GM19455 (cell line): Measurements from ENCODE around the gene ZCCHC7.
A peak's percentile ranks its signal among the peaks of the same experiment; 100 is the strongest.
"Not testable (repeated sequence)": the region's sequence is repeated elsewhere in the genome, so short reads cannot be mapped to it uniquely, and the experiment has no call there.

Experiments
- ATAC-seq: cut with Tn5 transposase; IDR thresholded peaks from one replicate; pipeline ENCODE4 v1.9.1; 2021; ENCODE audit not compliant: unreplicated experiment

The ZCCHC7 gene

DNA sequence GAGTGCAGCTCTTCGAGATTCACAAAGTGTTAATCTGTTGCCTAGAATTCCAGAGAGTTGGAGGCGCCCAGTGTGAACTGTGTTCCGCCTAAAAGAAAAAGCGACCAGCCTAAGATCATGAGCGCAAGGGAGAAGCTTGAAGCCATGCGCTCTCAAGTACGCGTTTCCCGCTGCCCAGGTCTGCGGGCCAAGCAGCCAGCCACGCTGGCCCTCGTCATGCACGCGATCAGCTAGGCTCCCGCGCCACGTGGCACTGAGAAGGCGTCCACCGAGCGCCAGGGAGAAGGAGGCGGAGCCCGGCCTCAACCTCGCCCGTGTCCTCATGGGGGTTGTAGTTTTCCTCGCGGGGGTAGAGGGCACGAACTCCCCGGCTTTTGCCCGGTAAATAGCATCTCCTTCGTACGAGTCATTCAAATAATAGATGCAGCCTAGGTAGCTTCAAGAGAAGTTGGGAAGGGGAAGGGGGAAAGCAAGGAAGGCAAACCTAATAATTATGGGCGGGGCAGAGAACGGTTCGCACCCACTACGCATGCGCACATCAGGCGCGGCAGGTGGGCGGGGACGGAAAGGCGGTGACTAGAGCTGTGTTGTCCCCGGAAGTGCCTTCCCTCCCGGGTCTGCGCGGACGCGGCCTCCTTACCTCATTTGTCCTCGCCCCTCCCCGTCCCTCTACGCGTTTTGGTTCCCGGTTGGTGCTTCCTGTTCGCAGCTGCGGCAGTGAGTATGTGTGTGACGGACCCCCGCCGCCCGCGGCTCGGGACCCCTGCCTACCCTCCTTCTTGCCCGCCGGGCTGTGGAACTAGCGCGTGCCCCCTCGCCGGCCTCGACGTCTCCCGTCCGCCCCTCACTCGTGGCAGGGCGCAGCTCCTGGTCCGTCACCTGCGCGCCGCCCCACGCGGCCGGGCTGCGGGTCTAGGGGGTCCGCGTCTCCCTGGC lies at the start of gene ZCCHC7:
TSS of gene ZCCHC7 (plus strand) at position 668 of the 936 bp plus-strand sequence.
- peak; percentile 96 for ATAC-seq

DNA sequence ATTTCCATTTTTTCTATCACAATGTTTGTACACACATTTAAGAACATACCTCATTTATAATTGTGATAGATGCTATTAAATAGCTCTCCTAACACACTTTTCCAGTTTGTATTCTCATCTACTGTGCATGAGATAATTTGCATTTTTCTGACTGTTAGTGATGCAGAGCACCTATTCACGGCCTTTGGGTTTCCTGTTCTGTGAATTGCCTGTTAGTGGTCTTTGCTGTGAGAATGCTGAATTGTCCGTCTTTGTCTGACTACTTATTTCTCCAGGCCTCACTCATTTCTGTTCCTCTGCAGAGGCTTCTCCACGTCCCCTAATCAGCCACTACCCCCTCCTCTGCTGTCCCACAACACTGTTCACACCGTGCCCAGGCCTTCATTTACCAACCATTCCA lies 45.6 kb upstream of the ZCCHC7 start:
- peak; percentile 41 for ATAC-seq

DNA sequence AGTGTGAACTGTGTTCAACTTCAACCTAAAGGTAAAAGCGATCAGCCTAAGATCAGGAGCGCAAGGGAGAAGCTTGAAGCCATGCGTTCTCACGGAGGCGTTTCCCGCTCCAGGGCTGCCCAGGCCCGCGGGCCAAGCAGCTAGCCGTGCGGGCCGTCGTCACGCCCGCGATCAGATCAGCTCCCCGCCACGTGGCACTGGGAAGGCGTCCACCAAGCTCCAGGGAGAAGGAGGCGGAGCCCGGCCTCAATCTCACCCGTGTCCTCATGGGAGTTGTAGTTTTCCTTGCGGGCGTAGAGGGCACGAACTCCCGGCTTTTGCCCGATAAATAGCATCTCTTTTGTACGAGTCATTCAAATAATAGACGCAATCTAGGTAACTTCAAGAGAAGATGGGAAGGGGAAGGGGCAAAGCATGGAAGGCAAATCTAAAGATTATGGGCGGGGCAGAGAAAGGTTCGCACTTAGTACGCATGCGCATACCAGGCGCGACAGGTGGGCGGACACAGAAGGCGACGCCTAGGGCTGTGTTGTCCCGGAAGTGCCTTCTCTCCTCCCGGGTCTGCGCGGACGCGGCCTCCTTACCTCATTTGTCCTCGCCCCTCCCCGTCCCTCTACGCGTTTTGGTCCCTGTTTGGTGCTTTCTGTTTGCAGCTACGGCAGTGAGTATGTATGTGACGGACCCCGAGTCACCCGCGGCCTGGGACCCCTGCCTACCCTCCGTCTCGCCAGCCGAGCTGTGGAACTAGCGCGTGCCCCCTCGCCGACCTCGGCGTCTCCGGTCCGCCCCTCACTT lies 40.8 kb upstream of the ZCCHC7 start:
- peak; percentile 83 for ATAC-seq

DNA sequence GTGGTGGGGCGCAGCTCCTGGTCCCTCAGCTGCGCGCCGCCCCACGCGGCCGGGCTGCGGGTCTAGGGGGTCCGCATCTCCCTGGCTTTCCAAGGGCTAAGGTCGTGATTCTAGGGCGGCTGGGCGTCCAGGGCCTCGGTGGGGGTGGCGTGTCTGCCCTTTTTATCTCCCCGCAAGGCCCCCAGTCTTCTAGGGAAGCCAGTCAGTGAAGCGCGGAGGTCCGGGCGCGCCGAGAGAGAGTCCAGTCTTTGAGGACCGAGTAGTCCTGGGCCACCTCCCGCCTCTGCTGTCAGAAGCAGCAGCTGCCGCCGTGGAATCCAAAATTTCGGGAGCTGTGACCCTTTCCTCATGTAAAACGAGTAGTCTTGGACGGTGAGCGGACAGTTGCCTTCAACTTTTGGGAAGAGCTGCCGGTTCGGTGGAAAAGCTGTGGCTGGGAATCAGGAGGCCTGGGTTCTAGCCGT lies 40.2 kb upstream of the ZCCHC7 start:
- peak; percentile 15 for ATAC-seq

DNA sequence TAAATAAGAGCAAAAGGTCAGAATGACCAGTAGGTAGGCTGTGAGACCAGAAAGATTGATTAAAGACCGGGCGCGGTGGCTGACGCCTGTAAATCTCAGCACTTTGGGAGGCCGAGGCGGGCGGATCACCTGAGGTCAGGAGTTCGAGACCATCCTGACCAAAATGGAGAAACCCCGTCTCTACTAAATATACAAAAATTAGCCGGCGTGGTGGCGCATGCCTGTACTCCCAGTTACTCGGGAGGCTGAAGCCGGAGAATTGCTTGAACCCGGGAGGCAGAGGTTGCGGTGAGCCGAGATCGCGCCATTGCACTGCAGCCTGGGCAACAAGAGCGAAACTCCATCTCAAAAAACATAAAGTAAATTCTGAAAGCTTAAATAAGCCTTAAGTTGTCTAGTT lies 38.9 kb upstream of the ZCCHC7 start:
- ATAC-seq = not testable (repeated sequence)

DNA sequence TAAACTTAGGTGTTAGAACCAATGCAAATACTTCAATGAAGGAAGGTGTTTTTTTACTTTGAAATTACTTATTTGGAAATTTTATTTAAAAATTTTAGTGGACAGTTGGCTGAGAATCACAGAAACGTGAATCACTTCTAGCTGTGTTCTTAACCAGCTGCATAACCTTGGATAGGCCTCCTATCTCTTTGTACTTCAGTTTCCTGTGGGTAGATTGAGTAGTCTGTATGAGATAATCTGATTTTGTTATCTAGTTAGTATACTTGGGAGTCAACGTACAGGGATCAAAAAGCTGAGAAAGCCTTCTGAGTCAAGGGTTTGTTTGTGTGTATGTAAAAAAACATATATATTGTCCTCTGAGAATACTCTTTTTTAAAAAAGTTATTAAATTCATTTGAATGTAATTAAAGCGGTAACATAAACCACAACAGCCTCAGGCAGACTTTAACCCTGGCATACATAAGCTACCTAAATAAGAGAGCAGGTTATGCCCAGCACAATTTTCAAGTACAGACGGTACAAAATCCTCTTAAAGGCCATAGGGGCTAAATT lies 38.1 kb upstream of the ZCCHC7 start:
- no peak for ATAC-seq

DNA sequence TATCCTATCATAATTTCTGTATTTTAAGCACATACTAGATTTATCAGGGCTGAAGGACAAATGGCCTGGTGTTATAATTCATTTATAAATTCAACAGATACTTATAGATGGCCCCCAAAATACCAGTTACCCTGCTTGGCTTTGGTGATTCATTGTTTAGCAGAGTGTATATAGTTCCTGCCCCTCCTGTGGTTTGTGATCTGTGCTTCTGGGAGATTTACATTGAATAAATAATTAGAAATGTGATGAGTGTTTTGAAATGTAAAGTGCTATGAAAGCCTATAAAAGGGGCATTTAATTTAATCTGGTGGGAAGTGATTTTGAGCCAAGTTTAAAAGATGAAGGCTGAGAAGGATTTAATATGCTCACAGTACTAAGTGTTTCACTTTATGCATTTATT lies 36.7 kb upstream of the ZCCHC7 start:
- ATAC-seq = no peak

DNA sequence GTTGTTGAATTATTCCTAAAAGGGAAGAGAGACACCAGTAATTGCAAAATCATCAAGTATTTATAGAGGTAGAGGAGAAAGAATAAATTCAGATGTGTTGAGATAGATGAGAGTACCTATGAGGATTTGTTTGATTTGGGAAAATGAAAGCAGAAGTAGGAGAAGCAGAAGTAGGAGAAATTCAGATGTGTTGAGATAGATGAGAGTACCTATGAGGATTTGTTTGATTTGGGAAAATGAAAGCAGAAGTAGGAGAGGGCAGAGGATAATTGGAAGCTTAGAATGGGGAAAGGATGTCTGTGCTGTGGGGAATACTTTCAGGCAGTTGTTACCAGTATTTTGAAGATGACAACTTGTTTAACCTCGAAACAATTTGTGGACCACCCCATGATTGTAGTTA lies 35.1 kb upstream of the ZCCHC7 start:
- no peak for ATAC-seq

DNA sequence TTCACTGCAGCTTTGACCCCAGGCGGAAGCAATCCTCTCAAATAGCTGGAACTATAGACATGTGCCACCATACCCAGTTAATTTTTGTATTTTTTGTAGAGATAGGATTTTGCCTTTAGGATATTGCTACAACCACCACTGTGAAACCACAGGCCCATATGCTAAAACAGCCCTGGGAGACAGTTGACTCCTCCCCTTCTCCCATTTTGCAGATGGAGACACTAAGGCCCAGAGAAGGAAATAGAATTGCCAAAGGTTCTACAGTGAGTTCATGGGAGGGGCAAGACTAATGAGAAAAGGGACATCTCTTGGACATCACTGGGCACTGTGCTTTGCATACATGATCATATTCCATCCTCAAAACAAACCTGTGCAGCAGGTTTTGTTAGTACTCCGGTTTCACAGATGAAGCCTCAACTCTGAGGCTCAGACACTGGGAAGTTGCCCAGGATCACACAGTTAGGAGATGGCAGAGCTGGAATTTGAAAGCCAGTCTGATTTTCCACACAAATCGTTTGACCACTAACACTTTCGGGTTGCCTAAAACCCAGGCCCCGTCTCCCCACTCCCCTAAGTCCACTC lies 27.6 kb upstream of the ZCCHC7 start:
- ATAC-seq = not testable (repeated sequence)

DNA sequence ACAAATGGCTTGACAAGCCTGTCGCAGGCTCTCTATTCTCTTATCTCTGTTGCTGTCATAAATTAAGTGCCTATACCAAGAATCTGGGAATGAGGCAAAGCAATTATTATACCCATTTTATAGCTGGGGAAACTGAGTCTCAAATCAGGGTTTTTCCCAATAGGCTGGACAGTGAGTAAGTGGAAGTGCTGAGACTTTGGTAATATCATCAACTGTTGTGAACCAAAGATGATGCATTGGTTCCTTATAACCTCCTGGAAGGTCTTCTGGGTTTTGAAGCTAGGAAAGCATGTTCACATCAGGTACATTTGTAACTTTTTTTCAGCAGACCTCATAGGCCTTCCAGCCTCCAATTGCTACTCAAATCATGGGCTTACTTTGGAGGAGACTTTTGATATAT lies 25.6 kb upstream of the ZCCHC7 start:
- ATAC-seq = no peak

DNA sequence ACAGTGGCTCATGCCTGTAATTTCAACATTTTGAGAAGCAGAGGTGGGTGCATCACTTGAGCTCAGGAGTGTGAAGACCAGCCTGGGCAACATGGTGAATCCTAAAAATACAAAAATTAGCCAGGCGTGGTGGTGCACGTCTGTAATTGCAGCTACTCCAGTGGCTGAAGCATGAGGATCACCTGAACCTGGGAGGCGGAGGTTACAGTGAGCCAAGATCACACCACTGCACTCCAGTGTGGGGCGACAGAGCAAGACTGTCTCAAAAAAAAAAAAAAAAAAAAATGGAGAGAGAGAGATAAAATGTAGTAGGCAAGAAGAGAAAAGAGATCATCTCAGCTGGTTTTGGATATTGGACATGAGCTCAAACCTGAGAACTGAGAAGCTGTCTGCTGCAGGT lies 23.7 kb upstream of the ZCCHC7 start:
- ATAC-seq = no peak

DNA sequence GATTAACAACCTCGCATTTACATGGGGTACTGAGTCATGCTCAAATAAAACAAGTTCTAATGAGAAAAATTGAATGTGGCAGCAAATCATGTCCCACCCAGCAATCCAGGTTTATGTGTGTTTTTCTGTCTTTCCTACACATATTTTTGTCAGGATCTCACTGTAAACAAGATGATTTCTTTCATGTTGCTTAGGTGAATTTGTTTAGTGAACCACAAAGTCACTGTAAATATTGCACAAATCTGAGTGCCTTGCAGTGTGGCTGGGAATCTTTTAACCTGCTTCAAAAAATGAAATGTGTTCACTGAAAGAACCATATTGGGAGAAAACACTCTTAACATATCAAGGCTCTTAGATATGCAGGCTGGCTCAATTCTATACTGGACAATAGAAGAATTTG lies 23.1 kb upstream of the ZCCHC7 start:
- ATAC-seq = no peak

DNA sequence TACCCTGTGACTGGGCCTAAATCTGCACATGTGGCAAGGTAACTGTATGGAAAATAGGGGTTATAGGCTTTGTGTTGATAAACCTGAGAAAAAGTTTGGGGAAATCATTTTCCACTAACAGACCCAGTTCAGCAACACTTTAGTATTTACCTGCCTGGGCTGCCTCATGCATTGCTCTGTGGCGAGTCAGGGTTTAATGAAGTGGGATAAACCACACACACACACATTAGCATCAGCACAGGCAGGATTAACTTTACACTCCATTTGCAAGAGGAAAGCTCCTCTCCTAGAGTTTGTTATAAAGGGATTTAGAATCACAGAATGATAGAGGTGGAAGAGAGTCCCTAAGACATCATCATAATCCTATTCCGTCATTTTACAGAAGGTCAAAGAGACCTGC lies 20.0 kb upstream of the ZCCHC7 start:
- ATAC-seq = no peak

DNA sequence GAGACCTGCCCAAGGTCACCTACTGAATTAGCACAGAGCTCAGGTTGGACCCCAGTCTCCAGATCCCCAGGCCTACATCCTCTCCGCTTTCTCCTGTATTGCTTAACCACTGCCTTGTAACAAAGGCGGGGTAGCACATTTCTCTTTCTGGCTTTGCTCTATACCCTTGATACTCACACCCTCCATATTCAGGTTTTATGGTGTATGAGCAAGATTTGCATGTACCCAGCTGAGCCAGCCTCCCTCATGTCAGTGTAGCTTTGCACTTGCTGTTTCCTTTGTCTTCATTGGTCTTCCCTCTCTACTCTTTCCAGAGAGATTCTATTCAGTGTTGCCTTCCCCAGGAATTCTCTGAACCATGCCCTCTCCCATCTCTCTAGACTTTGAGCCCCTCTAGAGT lies 19.6 kb upstream of the ZCCHC7 start:
- no peak for ATAC-seq

DNA sequence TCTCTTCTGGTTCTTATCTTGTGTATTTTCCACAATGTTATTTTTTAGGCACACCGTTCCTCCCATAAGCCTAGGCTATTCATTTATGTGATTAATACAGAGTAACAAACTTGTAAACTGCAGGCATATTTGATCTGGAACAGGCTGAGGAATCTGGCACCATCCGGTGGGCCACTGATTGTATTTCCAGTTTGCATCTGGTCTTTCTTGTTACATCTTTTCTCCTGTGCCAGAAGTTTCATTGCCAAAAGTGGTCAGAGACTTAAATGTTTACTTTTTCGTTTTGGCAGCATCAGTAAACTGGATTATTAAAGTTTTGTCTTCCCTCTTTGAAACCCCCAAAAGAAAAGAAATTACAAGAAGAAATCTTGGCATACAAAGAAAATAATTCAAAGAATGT lies 17.9 kb upstream of the ZCCHC7 start:
- ATAC-seq = no peak

DNA sequence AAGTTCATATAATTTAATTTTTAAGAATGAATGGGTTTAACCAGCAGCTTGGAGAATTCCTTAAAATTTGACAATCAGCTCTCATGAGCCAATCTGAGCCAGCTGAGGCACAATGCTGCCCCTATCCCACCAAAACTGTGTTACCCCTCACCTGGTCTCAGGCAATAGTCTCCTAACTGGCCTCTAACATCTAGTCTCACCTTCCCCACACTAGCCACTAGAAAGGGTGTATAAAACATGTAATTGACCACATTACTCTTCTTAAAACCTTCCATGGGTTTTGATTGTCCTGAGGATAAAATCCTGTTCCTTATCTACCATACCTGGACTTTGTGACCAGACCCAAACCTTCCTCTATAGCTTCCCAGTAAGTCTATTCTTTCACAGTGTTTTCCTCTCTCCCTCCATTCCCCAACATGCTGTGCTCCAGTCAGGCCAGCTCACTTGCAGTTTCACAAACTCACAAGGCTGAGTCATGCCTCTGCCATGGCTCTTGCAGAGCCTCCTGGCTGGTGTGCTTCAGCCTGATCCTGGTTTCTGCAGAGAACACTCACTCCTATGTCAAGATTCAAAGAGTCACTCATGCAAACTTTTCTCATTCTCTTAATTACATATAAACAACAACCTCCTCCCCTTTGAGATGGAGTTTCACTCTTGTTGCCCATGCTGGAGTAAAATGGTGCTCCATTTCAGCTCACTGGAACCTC lies 16.0 kb upstream of the ZCCHC7 start:
- no peak for ATAC-seq

DNA sequence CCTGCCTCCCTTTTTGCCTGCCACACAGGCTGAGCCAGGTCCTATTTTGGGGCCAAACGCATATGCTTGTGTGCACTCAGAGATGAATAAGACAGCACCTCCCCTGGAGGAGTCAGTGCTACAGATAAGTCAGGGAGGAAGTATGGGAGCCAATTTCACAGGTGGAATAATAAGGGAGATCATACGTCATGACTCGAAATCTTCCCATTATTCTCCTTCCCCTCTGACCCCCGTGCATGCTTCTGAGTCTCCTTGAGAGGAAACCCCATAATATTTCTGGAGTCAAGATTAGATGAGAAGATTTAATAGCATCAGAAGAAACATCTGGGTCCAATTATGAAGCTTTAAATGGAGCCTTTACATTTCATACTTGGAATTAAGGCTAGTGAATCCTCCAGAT lies 15.1 kb upstream of the ZCCHC7 start:
- ATAC-seq = no peak

DNA sequence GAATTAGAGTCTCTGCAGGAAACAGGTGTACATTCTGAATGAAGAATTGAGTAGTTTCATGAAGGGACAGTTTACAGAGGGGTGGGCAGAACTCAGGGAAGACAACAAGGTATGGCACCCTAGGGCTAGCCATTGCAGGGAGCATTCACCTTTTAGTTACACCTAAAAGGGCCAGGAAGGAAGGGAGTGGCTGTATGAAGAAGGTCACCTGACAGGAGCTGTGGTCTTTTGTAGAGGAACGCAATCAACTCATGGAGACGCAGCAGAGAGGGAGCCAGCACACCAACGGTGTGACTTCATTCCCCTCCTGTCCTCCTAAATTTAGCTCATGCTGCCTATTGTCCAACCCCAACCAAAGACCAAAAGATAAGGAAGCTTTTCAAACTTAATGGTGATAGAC lies 12.7 kb upstream of the ZCCHC7 start:
- ATAC-seq = no peak

DNA sequence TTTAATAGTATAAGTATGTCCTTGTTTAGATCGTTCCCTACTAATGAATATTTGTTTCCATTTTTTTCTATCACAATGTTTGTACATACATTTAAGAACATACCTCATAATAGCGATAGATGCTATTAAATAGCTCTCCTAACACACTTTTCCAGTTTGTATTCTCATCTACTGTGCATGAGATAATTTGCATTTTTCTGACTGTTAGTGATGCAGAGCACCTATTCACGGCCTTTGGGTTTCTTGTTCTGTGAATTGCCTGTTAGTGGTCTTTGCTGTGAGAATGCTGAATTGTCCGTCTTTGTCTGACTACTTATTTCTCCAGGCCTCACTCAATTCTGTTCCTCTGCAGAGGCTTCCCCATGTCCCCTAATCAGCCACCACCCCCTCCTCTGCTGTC lies 5.9 kb upstream of the ZCCHC7 start:
- ATAC-seq = not testable (repeated sequence)

DNA sequence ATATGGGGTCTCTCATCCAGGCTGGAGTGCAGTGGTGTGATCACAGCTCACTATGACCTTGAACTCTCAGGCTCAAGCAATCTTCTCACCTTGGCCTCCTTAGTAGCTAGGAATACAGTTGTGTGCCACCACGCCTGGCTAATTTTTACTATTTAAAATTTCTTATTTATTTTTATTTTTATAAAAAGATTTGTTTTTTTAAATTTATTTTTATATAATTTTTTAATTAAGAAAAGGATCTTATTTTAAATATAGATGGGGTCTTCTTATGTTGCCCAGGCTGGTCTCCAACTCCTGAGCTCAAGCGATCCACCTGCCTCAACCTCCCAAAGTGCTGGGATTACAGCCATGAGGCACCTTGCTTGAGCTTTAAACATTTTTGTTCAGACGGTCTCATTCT lies 2.4 kb upstream of the ZCCHC7 start:
- no peak for ATAC-seq

DNA sequence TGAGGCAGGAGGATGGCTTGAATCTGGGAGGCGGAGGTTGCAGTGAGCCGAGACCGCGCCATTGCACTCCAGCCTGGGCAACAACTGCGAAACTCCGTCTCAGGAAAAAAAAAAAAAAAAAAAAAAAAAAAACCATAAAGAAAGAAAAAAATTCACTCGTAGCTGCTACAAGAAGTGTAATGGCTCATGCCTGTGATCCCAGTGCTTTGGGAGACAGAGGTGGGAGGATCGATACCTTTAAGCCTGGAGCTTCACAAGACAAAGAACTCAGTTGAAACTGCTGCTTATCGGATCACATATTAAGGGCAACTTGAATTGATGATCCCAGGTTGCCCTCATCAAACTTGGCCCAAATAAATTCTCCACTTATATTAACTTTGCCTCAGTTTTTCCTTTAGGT lies 1.0 kb upstream of the ZCCHC7 start:
- no peak for ATAC-seq
